Measurements from ENCODE around the gene NCKAP1.
"Not testable (repeated sequence)": the region's sequence is repeated elsewhere in the genome, so short reads cannot be mapped to it uniquely, and the experiment has no call there.

The NCKAP1 gene, protein sequence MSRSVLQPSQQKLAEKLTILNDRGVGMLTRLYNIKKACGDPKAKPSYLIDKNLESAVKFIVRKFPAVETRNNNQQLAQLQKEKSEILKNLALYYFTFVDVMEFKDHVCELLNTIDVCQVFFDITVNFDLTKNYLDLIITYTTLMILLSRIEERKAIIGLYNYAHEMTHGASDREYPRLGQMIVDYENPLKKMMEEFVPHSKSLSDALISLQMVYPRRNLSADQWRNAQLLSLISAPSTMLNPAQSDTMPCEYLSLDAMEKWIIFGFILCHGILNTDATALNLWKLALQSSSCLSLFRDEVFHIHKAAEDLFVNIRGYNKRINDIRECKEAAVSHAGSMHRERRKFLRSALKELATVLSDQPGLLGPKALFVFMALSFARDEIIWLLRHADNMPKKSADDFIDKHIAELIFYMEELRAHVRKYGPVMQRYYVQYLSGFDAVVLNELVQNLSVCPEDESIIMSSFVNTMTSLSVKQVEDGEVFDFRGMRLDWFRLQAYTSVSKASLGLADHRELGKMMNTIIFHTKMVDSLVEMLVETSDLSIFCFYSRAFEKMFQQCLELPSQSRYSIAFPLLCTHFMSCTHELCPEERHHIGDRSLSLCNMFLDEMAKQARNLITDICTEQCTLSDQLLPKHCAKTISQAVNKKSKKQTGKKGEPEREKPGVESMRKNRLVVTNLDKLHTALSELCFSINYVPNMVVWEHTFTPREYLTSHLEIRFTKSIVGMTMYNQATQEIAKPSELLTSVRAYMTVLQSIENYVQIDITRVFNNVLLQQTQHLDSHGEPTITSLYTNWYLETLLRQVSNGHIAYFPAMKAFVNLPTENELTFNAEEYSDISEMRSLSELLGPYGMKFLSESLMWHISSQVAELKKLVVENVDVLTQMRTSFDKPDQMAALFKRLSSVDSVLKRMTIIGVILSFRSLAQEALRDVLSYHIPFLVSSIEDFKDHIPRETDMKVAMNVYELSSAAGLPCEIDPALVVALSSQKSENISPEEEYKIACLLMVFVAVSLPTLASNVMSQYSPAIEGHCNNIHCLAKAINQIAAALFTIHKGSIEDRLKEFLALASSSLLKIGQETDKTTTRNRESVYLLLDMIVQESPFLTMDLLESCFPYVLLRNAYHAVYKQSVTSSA

DNA sequence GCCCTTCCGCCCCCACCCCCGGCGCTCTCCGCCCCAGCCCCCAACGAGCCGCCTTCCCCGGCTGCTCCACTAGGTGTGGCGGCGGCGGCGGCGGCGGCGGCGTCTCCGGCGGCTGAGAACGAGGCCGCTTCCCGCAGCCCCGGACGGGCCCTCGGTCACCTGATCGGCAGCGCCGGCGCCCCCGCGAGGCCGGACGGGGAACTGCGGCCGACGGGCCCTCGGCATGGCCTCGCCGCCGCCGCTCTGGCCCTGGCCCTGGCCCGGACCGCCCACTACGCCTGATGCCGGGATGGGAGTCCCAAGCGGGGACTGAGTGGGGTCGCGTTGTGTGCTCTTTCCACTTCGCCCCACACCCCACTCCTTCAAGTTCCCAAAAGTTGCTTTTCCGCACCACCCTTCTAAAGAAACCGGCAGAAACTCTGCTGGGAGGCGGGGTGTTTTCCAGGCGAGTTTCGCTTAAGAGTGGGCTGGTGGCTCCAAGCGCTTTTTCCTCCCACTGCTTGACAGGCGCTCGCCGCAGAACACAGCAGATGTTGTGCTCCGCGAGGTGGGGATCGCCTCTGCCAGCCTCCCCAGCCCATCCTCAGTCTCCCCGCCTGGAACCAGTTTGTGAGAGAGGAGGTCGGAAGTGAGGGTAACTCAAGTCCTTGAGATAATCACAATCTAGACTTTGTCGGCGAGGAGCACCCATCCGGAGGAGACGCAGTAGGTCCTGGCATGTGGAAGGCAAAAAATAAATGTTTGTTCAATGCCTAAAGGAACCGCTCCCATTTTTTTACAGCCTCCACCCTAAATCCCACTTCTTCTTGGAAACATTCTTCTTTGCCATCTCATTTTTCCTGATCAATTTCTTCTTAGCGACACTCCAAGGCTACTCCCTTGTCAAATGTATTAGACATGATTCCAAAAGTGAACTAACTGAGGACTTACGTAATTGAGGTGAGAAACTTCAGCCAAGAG lies at the start of gene NCKAP1:
TSS of gene NCKAP1 (minus strand) at position 117 of the 960 bp plus-strand sequence. CDS start 358 bp downstream, outside the sequence.
- peak in 1 of 2 donors; percentile 34 for DNase-seq

DNA sequence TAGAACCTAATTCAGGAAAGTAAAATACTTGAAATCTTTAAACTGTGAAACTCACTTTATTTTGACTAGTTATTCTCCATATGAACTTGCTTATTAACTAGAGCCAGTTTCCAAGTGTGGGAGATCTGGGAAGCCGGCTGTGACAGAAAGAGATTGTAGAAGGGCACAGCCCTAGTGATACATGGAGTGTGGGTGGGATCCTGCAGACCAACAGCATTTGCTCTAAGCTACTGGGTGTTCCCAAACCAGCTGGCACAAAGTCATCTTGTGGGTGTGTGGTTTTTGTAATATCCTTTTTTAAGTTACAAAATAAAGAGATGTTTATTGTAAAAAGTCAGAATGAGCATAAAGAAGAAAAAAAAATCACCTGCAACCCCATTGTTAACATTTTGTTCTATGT lies 43.7 kb upstream of the NCKAP1 start:
- no peak for DNase-seq

DNA sequence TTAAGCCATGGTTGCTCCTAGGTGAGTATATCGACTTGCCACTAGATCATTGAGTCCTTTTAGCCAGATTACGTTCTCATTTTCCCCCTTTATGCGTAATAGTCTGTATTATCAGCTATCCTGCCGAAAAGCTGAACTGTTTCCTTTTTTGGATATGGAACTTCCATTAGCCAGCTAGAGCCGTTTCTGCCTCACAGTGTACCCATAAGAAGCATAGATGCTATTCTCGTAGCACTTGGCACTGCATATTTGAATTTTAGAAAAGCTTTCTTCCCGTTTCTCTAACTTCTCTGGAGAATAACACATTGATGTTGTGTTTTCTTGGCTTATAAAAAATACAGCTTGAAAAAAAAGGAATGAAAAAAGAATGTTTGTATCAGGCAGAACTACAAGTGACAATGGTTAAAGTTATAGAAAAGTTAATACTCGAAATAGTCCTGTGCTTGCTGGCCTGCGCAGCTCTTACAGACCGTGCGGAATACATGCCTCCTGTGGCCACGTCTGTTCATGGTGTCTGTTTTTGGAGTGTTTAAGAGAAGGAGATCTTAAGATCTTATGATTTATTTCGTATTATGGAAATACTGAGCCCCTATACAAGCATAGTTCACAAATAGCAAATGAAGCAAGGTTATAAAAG lies 41.0 kb upstream of the NCKAP1 start:
- DNase-seq: peak in 1 of 2 donors; percentile 28

DNA sequence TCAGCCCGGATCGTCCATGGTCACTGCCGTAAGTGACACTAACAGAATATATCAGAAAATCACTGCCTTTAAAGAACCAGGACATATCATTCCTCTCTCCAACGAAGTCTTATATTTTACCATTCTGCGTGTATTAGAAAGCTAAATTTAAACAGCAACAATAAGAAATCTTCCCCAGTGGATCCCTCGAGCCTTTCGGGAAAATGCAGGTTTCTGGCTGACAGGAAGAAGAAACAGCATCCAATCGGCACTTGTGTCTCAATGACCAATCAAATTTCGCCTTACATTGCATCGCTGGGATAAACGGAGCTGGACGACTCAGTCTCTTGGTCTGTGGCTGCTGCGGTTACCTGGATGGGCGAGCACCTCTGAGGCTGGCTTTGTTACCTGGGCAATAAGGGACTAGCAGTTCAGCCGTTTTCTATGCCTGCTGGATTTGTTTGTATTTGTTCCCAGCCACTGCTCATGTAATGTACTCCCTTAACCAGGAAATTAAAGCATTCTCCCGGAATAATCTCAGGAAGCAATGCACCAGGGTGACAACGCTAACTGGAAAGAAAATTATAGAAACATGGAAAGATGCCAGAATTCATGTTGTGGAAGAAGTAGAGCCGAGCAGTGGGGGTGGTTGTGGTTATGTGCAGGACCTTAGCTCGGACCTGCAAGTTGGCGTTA lies 40.3 kb upstream of the NCKAP1 start, which contains the start of gene DUSP19:
TSS of gene DUSP19 (plus strand) at position 284 of the 675 bp plus-strand sequence. CDS start at position 471, 187 bp downstream.
- peak; percentile 54 to 75 for DNase-seq

DNA sequence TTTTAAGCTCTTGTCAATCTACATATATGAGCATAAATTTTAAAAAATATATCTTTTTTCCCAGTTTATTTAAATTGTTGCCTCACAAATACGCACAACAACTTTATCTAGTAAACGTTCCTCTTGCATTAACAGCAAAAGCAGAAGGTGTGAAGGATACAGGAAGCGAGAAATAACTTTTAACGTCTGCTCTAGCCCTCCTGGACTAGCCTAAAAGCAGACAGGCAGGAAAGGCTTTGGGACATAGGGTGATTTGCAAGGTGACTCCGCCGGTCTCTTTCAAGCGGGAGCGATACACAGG lies 39.9 kb upstream of the NCKAP1 start:
- peak in 1 of 2 donors; percentile 13 for DNase-seq

DNA sequence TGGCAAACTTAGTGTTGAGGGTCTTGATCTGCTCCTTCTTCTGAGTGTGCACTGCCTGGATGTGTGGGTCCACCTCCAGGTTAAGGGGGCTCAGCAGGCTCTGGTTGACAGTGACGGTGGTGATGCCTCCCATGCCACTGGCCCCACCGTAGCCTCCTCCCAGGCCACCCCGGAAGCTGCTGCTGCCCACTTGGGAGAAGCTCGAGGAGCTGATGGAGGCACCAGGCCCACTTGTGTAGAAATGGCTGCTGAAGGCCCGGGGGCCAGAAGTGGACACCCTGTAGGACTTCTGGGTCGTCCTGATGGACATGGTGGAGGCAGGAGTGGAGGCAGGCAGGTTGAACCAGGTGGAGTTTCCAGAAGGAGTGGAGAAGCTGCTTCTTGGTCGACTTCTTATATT lies 33.9 kb upstream of the NCKAP1 start:
- no peak for DNase-seq

DNA sequence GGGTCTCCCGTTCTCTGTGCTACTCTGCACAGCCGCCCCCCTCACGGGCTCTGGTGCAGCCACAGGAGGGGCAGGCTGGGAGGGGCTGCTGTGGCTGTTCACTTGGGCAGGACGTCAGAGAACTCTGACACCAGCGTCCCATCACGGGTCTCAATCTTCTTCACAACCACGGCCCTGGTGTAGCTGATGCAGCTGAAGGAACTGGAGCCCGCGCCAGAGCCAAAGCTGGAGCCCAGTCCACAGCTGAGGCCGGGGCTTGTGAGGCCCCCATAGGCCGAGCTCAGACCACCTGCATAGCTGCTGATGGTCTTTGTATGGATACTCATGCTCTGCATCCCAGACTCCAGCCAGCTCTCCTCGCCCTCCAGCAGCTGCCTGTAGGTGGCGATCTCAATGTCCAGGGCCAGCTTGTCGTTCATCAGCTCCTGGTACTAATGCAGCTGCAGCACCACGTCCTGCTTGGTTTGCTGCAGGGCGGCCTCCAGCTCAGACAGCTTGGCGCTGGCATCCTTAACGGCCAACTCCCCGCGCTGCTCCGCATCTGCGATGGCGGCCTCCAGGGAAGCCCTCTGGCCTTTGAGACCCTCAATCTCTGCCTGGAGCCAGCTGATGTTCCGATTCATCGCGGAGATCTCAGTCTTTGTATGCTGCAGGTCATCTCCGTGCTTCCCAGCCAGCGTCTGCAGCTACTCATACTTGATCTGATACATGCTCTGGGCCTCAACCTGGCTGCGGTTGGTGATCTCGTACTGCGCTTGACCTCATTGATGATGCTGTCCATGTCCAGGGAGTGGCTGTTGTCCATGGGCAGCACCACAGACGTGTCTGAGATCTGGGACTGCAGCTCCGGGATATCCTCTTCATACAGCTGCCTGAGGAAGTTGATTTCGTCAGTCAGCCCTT lies 32.9 kb upstream of the NCKAP1 start:
- DNase-seq: no peak

DNA sequence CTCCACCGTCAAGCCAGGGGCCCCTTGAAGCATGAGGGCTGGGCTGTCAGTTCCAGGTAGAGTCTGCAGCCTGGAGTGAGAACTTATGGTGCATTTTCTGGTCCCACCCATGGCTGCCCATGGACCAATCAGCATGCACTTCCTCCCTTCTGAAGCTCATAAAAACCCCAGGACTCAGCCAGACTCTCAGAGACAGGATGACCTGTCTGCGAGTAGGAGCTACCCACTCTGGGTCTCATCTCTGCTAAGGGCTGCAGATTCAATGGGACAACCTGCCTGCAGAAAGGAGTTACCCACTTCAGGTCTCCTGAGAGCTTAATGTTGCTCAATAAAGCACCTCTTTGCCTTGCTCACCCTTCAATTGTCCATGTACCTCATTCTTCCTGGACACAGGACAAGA lies 30.9 kb upstream of the NCKAP1 start:
- DNase-seq: no peak

DNA sequence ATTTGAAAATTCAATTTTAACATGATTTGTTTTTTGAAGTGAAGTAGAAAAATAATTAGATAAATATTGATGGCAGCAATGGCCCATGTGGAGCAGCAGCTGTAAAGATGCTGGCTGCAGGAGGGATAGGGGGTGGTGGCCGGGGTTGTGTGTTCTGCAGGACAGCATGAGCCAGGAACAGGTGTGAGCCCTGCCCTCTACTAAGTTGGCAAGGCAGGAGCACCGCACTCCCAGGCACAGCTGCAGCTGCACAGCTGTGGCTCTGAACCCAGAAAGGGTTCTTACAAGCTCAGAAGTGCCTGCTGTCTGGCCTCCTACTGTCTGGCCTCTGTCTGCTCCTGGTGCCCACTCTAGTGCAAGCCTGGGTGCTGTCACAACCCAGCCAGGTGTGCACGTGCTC lies 30.3 kb upstream of the NCKAP1 start:
- DNase-seq: no peak

DNA sequence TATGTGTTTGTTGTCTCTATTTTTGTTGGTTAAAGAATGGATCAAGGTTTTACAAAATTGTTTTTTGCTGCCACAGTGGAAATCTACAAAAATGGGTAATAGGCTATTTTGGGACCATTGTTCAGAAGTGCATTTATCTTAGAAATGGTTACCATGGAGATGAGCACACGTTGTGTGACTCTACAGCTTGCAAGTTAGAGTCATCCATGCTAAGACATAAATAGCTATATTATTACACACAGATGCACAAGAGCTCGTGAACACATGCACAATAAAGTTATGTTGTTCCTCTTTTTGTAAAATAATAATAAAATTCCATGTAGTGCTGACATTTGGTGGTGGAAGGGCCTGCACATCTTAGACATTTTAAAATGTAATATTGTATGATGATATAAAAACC lies 24.8 kb upstream of the NCKAP1 start:
- no peak for DNase-seq

DNA sequence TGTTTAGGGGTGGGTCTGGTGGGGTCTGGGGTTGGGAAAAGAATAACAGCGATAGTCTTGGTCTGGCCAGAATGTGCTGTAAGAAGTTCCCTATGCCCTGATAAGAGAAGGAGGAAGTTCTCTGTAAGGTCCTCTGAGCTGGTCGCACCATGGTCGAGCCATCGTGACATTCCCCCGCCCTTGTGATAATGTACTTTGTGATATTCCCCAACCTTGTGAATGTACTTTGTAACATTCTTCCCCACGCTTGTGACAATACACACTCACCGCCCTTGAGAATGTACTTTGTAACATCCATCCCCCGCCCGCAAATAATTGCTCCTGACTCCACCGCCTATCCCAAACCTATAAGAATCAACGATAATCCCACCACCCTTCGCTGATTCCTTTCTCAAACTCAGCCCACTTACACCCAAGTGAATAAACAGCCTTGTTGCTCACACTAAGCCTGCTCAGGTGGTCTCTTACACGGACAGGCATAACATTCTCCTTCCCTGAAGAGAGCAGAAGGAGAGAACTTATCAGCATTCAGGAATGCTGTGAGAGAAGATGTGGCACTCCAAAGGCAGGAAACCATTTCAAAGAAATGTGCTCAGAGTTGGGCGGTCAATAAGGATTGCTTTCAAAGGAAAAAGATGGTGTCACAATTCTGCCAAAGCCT lies 22.4 kb upstream of the NCKAP1 start:
- no peak for DNase-seq

DNA sequence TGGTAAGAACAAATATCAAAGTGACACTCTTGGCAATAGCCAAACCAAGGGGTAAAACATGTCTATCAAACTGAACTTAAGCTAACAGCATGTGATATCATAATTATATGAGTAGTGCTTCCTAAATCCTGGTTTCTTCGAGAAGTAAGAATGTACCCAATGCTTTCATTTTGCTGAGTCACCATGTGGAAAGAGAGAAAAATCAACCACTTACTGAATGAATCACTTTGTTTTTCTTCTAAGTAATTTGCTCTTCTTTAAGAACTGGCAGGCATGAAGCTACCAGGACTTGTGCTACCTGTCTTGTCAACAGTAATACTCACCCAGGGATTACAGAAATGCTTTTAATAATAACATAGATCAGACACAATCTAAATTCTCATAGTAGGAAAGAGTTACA lies 21.3 kb upstream of the NCKAP1 start:
- no peak for DNase-seq

DNA sequence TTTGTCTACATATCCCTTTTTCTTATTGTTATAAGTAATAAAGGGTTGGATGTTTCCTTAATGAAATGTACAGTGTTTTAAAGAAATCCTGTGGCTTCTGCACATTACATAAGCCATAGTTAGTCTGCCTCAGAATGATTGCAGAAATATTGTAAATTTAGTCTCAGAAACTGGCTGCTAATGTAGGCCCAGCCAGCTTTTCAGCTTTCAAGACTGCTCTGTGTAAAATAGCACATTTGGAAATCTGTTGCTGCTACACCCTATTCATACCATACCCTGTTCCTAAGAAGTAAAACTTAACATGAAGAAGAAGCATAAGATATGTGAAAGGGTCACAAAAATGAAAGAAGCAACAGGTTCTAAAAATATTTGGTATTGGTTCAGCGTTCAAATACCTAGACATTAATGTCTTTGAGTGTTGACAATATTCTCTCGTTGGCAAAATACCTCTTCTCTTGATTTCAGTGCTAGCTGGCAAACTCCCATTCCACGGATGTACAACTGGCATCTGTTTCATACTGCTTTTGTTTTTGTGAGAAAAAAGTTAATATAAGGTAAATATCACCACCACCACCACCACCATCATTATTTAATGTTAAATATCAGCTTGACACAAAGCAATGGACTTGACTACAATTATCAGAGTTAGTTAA lies 19.2 kb upstream of the NCKAP1 start:
- no peak for DNase-seq

DNA sequence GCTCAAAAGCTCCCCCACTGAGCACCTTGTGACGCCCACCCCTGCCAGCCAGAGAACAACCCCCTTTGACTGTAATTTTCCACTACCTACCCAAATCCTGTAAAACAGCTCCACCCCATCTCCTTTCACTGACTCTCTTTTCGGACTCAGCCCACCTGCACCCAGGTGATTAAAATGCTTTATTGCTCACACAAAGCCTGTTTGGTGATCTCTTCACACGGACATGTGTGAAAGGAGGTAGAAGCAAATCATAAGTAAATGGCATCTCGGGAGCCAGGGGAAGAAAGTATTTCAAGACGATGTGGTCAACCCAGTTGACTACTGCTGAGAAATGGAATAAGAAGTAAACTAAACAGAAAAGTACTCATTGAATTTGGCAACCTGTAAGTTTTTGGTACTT lies 11.2 kb upstream of the NCKAP1 start:
- no peak for DNase-seq

DNA sequence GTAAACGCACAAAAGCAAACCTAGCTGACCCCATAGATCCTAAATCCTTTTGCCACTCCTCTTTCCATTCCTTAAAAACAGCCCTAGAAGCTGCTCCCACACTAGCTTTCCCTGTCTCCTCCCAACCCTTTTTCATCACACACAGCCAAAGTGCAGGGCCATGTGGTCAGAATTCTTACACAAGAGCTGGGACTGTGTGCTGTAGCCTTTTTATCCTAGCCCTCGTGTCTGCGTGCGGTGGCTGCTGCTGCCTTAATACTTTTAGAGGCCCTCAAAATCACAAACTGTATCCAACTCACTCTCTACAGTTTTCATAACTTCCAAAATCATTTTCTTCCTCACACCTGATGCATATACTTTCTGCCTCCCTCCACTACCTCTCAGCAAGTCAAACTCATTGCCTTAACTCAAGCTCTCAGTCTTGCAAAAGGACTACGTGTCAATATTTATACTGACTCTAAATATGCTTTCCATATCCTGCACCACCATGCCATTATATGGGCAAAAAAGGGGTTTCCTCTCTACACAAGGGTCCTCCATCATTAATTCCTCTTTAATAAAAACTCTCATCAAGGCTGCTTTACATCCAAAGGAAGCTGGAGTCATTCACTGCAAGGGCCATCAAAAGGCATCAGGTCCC lies 9.3 kb upstream of the NCKAP1 start:
- DNase-seq: not testable (repeated sequence)

DNA sequence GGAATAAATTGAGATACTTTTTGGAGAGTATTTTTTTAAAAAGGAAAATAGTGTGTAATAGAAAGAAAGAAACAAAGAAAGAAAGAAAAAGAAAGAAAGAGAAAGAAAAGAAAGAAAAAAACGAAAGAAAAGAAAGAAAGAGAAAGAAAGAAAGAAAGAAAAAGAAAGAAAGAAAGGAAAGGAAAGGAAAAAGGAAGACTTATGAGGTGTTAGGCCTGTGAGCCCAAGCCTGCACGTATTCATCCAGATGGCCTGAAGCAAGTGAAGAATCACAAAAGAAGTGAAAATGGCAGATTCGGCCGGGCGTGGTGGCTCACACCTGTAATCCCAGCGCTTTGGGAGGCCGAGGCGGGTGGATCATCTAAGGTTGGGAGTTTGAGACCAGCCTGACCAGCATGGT lies 5.3 kb upstream of the NCKAP1 start:
- DNase-seq: not testable (repeated sequence)

DNA sequence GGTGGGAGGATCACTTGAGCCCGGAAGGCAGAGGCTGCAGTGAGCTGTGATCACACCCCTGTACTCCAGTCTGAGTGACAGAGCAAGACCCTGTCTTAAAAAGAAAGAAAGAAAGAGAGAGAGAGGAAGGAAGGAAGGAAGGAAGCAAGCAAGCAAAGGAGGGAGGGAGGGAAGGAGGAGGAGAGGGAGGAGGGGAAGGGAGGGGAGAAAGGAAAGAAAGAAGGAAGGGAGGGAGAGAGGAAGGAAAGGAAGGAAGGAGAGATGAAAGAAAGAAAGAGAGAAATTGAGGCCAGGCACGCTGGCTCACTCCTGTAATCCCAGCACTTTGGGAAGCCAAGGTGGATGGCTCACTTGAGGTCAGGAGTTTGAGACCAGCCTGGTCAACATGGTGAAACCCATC lies 2.3 kb upstream of the NCKAP1 start:
- no peak for DNase-seq
